B cell (primary cell): Measurements from ENCODE around the gene ARHGAP27. TPM values are rescaled to one million over a fixed set of nuclear protein-coding genes. Genes with fewer than 3 reads are reported as not detected.

ENCODE experiments used
- ATAC-seq: fragments of 200-7000 bp; cut with Tn5 transposase; one replicate; pipeline ENCODE4 v1.10.0; 2021; ENCODE audit warnings: low read depth, mild to moderate bottlenecking, moderate number of reproducible peaks, moderate library complexity
- CTCF ChIA-PET: fragments of 350-600 bp; sonication (Branson Sonifier 250); formaldehyde crosslinking; loops from one replicate; lab custom pipeline; 2021; ENCODE audit warnings: antibody characterized with exemption, inconsistent platforms; lab: Charles Lee
- POLR2A ChIA-PET: fragments of 350-600 bp; sonication (Branson Sonifier 250); formaldehyde crosslinking; loops from one replicate; lab custom pipeline; 2021; ENCODE audit warnings: antibody characterized with exemption; lab: Charles Lee
- DNase-seq: peaks from one replicate; pipeline ENCODE4 v3.0.0; 2013
- H2AFZ ChIP-seq: 2 replicates; pipeline ENCODE4 v1.6.1; 2012; ENCODE audit warnings: mild to moderate bottlenecking, low read depth, low read length; ENCODE audit not compliant: insufficient read depth, poor library complexity, severe bottlenecking
- H3K27ac ChIP-seq, 2 donors: 1 replicate in 1 of 2; 2 replicates in 1 of 2; pipeline ENCODE4 v1.5.1; 2012 to 2013; ENCODE audit warnings: low read length in 2 of 2, mild to moderate bottlenecking in 2 of 2, moderate library complexity in 1 of 2
- H3K27me3 ChIP-seq, 4 experiments: fragments of 200-600 bp in 1 of 4; sonication (generic) in 1 of 4; replicated peaks in 1 of 4; 1 replicate in 2 of 4; 2 replicates in 2 of 4; pipeline versions ENCODE4 v1.6.1 to v1.7.0; 2013 to 2016; ENCODE audit warnings: low read length in 3 of 4, mild to moderate bottlenecking in 2 of 4, mixed read lengths in 1 of 4, moderate library complexity in 1 of 4; ENCODE audit not compliant: insufficient read depth in 4 of 4, control insufficient read depth in 3 of 4; ENCODE audit errors: control extremely low read depth in 1 of 4
- H3K36me3 ChIP-seq, 2 experiments: replicated peaks in 1 of 2; 1 replicate in 1 of 2; 2 replicates in 1 of 2; pipeline versions ENCODE4 v1.6.1 to v1.7.1; 2013; ENCODE audit warnings: low read length in 1 of 2; ENCODE audit not compliant: insufficient read depth in 2 of 2, control insufficient read depth in 1 of 2; ENCODE audit errors: control extremely low read depth in 1 of 2, extremely low read depth in 1 of 2
- H3K4me1 ChIP-seq, 2 donors: fragments of 200-600 bp in 1 of 2; sonication (generic) in 1 of 2; 1 replicate in 1 of 2; 2 replicates in 1 of 2; pipeline versions ENCODE4 v1.5.1 to v1.6.1; 2013 to 2017; ENCODE audit warnings: low read length in 2 of 2; ENCODE audit not compliant: control insufficient read depth in 2 of 2, insufficient read depth in 2 of 2
- H3K4me2 ChIP-seq: replicated peaks from 2 replicates; pipeline ENCODE3; 2012; ENCODE audit warnings: mild to moderate bottlenecking, low read depth, low read length; ENCODE audit not compliant: poor library complexity, severe bottlenecking
- H3K4me3 ChIP-seq, 5 experiments: fragments of 200-600 bp in 1 of 5; sonication (generic) in 1 of 5; 1 replicate in 3 of 5; 2 replicates in 2 of 5; pipeline versions ENCODE4 v1.5.1 to v1.7.0; 2011 to 2016; ENCODE audit warnings: low read length in 4 of 5, mild to moderate bottlenecking in 4 of 5, low read depth in 2 of 5, control low read depth in 1 of 5, moderate library complexity in 1 of 5; ENCODE audit not compliant: insufficient read depth in 1 of 5; ENCODE audit errors: control extremely low read depth in 1 of 5, extremely low read depth in 1 of 5
- H3K79me2 ChIP-seq: fragments of 200-600 bp; sonication (generic); one replicate; pipeline ENCODE4 v1.6.0; 2016; ENCODE audit warnings: low read length; ENCODE audit not compliant: control insufficient read depth, insufficient read depth
- H3K9ac ChIP-seq: fragments of 200-600 bp; sonication (generic); 2 replicates; pipeline ENCODE4 v1.6.1; 2017; ENCODE audit warnings: mild to moderate bottlenecking, low read length, moderate library complexity
- H3K9me3 ChIP-seq, 3 donors: one replicate each; pipeline versions ENCODE4 v1.6.1 to v1.7.1; 2013; ENCODE audit warnings: low read length in 2 of 3; ENCODE audit not compliant: control insufficient read depth in 2 of 3, insufficient read depth in 1 of 3; ENCODE audit errors: control extremely low read depth in 1 of 3
- H4K20me1 ChIP-seq: 2 replicates; pipeline ENCODE4 v1.6.0; 2012; ENCODE audit warnings: mild to moderate bottlenecking, low read length; ENCODE audit not compliant: insufficient read depth, control insufficient read depth, poor library complexity, severe bottlenecking
- H3K27ac Mint-ChIP-seq: one replicate; pipeline ENCODE4 v1.8.0; 2021; ENCODE audit warnings: mixed read lengths
- H3K27me3 Mint-ChIP-seq: one replicate; pipeline ENCODE4 v1.8.0; 2021; ENCODE audit warnings: mixed read lengths
- H3K4me1 Mint-ChIP-seq: one replicate; pipeline ENCODE4 v1.8.0; 2021; ENCODE audit warnings: mixed read lengths
- H3K4me3 Mint-ChIP-seq: one replicate; pipeline ENCODE4 v1.8.0; 2021; ENCODE audit warnings: mixed read lengths
- H3K9me3 Mint-ChIP-seq: one replicate; pipeline ENCODE4 v1.8.0; 2022; ENCODE audit warnings: mixed read lengths; ENCODE audit not compliant: insufficient read depth
- CTCF ChIP-seq: fragments of 200-600 bp; IDR thresholded peaks from one replicate; pipeline ENCODE4 v1.8.0; 2022; ENCODE audit warnings: antibody characterized with exemption, mild to moderate bottlenecking
- EZH2 ChIP-seq: IDR thresholded peaks from 2 replicates; pipeline ENCODE4 v1.6.1; 2012; ENCODE audit warnings: borderline replicate concordance, low read depth, mild to moderate bottlenecking, moderate library complexity, low read length; ENCODE audit not compliant: insufficient read depth, poor library complexity, severe bottlenecking
- WGBS: methylation state at CpG from one replicate; pipeline ENCODE4 v1.1.5; 2013; ENCODE audit warnings: missing lambda C conversion rate; ENCODE audit not compliant: insufficient coverage; 5-methylcytosine and 5-hydroxymethylcytosine counted together
- intact Hi-C: fragments of 100-400 bp; cut with micrococcal nuclease; formaldehyde crosslinking; loops from one replicate; pipeline ENCODE4 v1.10.0; 2022
- polyA plus RNA-seq: library from polyadenylated mRNA; depleted of rRNA; stranded (reverse); fragments of >200 nt; gene quantifications from 2 replicates; pipeline ENCODE4 v1.2.3, GENCODE V29; 2012
- total RNA-seq, 2 donors: library from RNA; stranded (reverse); fragments of 120-200 nt in 1 of 2; gene quantifications; 1 replicate in 1 of 2; 2 replicates in 1 of 2; pipeline versions ENCODE4 v1.2.3 to v1.2.4, GENCODE V29; 2013 to 2022

The ARHGAP27 gene
- total and polyA plus RNA-seq, 2 donors (not counting 1 experiment from before 2014, with no cell fraction given) = 159 to 227 TPM

- intact Hi-C loops = no loop called here
- no peaks in the 10 kb centered on the region for H3K9me3 ChIP-seq
- TF ChIP-seq EZH2 (no peak), CTCF (no peak)
- H3K4me3 ChIP-seq = no peak overlapping the region
- peak overlapping the region; percentile 8 for H3K4me2 ChIP-seq
- DNase-seq (peak; percentile 25), ATAC-seq (no peak)
- POLR2A ChIA-PET = interaction anchor here (0.7 kb wide), 1 partner anchor 26 kb away, joined by 3 read pairs; no protein-coding TSS in a partner anchor
- H4K20me1 ChIP-seq = no peaks in the 10 kb centered on the region
- no peak overlapping the region for H3K9ac ChIP-seq
- H3K79me2 ChIP-seq = no peaks in the 10 kb centered on the region
- H3K27me3 ChIP-seq = no peaks in the 10 kb centered on the region
- CTCF ChIA-PET = interaction anchor here (6.5 kb wide), 1 partner anchor 15 kb away, joined by 71 read pairs; no protein-coding TSS in a partner anchor
- H3K36me3 ChIP-seq = no peaks in the 10 kb centered on the region
- H2AFZ ChIP-seq = no peak overlapping the region
- WGBS = 45% methylated on average over 14 of the region's 18 CpGs
- H3K4me1 ChIP-seq = peaks cover 21 to 32% of the 10 kb centered on the region in 2 donors
- H3K27me3 Mint-ChIP-seq = no peaks in the 10 kb centered on the region
- H3K27ac Mint-ChIP-seq = no peak overlapping the region
- no peak overlapping the region for H3K4me3 Mint-ChIP-seq
- H3K4me1 Mint-ChIP-seq = peaks cover 20% of the 10 kb centered on the region
- H3K9me3 Mint-ChIP-seq = no peaks in the 10 kb centered on the region
- H3K27ac ChIP-seq = no peak overlapping the region
Measured at GRCh38 chr17:45425125-45425983, 7.3 kb downstream of the ARHGAP27 start.

DNA sequence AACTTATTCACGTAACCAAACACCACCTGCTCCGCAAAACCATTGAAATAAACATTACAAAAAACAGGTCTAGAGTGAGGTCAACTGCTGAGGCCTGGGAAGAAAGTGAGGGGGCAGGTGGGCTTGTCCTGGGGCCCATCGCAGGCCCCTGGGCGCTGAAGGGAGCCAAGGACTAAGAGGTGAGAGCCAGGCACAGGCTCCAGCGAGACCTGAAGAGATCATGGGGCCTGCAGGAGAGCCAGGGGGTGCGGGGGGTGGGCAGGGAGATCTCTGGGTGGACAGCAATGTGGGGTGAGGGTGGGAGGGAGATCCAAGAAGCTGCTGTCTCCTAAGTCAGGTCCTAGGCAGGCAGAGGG is 7.9 kb downstream of the ARHGAP27 start:
- Histone ChIP-seq H3K9me3 (no peaks in the 10 kb centered on the region), H3K4me3 (no peak overlapping the region), H3K36me3 (no peaks in the 10 kb centered on the region), H3K4me2 (no peak overlapping the region), H3K27me3 (no peaks in the 10 kb centered on the region), H4K20me1 (no peaks in the 10 kb centered on the region), H2AFZ (no peak overlapping the region), H3K4me1 (peaks cover 18 to 29% of the 10 kb centered on the region in 2 donors), H3K27ac (no peak overlapping the region), H3K9ac (no peak overlapping the region), H3K79me2 (no peaks in the 10 kb centered on the region)
- TF ChIP-seq CTCF = no peak
- no peak for TF ChIP-seq EZH2
- ChIA-PET CTCF (interaction anchor here (1.3 to 6.5 kb wide), 2 partner anchors 14 to 29 kb away, joined by 3 to 71 read pairs; no protein-coding TSS in a partner anchor), POLR2A (interaction anchor here (0.6 to 0.7 kb wide), 2 partner anchors 17 to 27 kb away, joined by 3 to 5 read pairs; no protein-coding TSS in a partner anchor)
- ATAC-seq (no peak), DNase-seq (no peak)
- 98% methylated on average over 4 of the region's 6 CpGs for WGBS
- peaks cover 19% of the 10 kb centered on the region for H3K4me1 Mint-ChIP-seq
- intact Hi-C loops = no loop called here
- no peaks in the 10 kb centered on the region for H3K27me3 Mint-ChIP-seq
- H3K4me3 Mint-ChIP-seq = no peak overlapping the region
- H3K9me3 Mint-ChIP-seq = no peaks in the 10 kb centered on the region
- no peak overlapping the region for H3K27ac Mint-ChIP-seq
